WTC11 (cell line): ENCODE measurements around the gene FARSA. TPM values are rescaled to one million over a fixed set of nuclear protein-coding genes. Genes with fewer than 3 reads are reported as not detected.

Source experiments
- ATAC-seq: fragments of 200-7000 bp; cut with Tn5 transposase; 2 replicates; pipeline ENCODE4 v1.10.0; 2021; ENCODE audit warnings: mild to moderate bottlenecking, moderate library complexity
- CTCF ChIA-PET: fragments of 300-600 bp; sonication (Branson Sonifier 250); formaldehyde crosslinking; loops from one replicate; lab custom pipeline; 2021; ENCODE audit warnings: antibody characterized with exemption; lab: Charles Lee
- POLR2A ChIA-PET: fragments of 350-600 bp; sonication (Branson Sonifier 250); formaldehyde crosslinking; loops from one replicate; lab custom pipeline; 2021; ENCODE audit warnings: antibody characterized with exemption; lab: Charles Lee
- DNase-seq: peaks from one replicate; pipeline ENCODE4 v3.0.0; 2021; ENCODE audit warnings: low spot score
- H3K27ac Mint-ChIP-seq: 2 replicates; pipeline ENCODE4 v1.8.0; 2021; ENCODE audit warnings: mixed read lengths
- H3K27me3 Mint-ChIP-seq: 2 replicates; pipeline ENCODE4 v1.8.0; 2021; ENCODE audit warnings: low read depth, mild to moderate bottlenecking, moderate library complexity, mixed read lengths
- H3K36me3 Mint-ChIP-seq: 2 replicates; pipeline ENCODE4 v1.8.0; 2021; ENCODE audit warnings: mixed read lengths
- H3K4me1 Mint-ChIP-seq: 2 replicates; pipeline ENCODE4 v1.8.0; 2022; ENCODE audit warnings: mixed read lengths
- H3K4me3 Mint-ChIP-seq: 2 replicates; pipeline ENCODE4 v1.8.0; 2021; ENCODE audit warnings: mild to moderate bottlenecking, moderate library complexity, mixed read lengths
- H3K9me3 Mint-ChIP-seq: 2 replicates; pipeline ENCODE4 v1.8.0; 2021; ENCODE audit warnings: mixed read lengths
- ATF1 ChIP-seq: sonication (generic); formaldehyde crosslinking; IDR thresholded peaks from 2 replicates; pipeline ENCODE4 v1.8.1; 2023; ENCODE audit warnings: mild to moderate bottlenecking, moderate library complexity, missing genetic modification reagents
- CREM ChIP-seq: sonication (generic); formaldehyde crosslinking; IDR thresholded peaks from 2 replicates; pipeline ENCODE4 v1.8.1; 2022; ENCODE audit warnings: mild to moderate bottlenecking, missing genetic modification reagents, moderate library complexity
- ELF4 ChIP-seq: sonication (generic); formaldehyde crosslinking; IDR thresholded peaks from 2 replicates; pipeline ENCODE4 v1.8.1; 2022; ENCODE audit warnings: low read depth, mild to moderate bottlenecking, moderate library complexity, missing genetic modification reagents
- GTF2I ChIP-seq: fragments of 250-450 bp; sonication (Bioruptor Pico); conservative IDR thresholded peaks from 2 replicates; pipeline ENCODE4 v1.4.0; 2021; ENCODE audit warnings: mild to moderate bottlenecking
- IRF2 ChIP-seq: sonication (generic); formaldehyde crosslinking; IDR thresholded peaks from 2 replicates; pipeline ENCODE4 v1.8.0; 2022; ENCODE audit warnings: low read depth, missing genetic modification reagents, borderline replicate concordance
- MXD4 ChIP-seq: fragments of 250-450 bp; sonication (Bioruptor Pico); IDR thresholded peaks from 2 replicates; pipeline ENCODE4 v1.8.0; 2021; ENCODE audit warnings: mild to moderate bottlenecking, moderate library complexity, borderline replicate concordance
- NFE2L1 ChIP-seq: sonication (generic); formaldehyde crosslinking; IDR thresholded peaks from 2 replicates; pipeline ENCODE4 v1.8.1; 2023; ENCODE audit warnings: missing genetic modification reagents
- NFYB ChIP-seq: sonication (generic); formaldehyde crosslinking; conservative IDR thresholded peaks from 2 replicates; pipeline ENCODE4 v1.8.0; 2022; ENCODE audit warnings: low read depth, missing genetic modification reagents
- NR3C1 ChIP-seq: sonication (generic); formaldehyde crosslinking; conservative IDR thresholded peaks from 2 replicates; pipeline ENCODE4 v1.8.1; 2023; ENCODE audit warnings: low read depth, mild to moderate bottlenecking, missing genetic modification reagents
- RORB ChIP-seq: fragments of 250-450 bp; sonication (Bioruptor Pico); IDR thresholded peaks from 2 replicates; pipeline ENCODE4 v1.9.0; 2021; ENCODE audit warnings: mild to moderate bottlenecking
- SMAD4 ChIP-seq: sonication (generic); formaldehyde crosslinking; IDR thresholded peaks from 2 replicates; pipeline ENCODE4 v1.8.0; 2022; ENCODE audit warnings: mild to moderate bottlenecking, missing genetic modification reagents
- TEAD1 ChIP-seq: sonication (generic); formaldehyde crosslinking; IDR thresholded peaks from 2 replicates; pipeline ENCODE4 v1.8.0; 2022; ENCODE audit warnings: mild to moderate bottlenecking, missing genetic modification reagents
- ZNF121 ChIP-seq: sonication (generic); formaldehyde crosslinking; IDR thresholded peaks from 2 replicates; pipeline ENCODE4 v1.8.0; 2023; ENCODE audit warnings: missing genetic modification reagents
- ZNF219 ChIP-seq: sonication (generic); formaldehyde crosslinking; IDR thresholded peaks from 2 replicates; pipeline ENCODE4 v1.8.0; 2023; ENCODE audit warnings: missing genetic modification reagents, mild to moderate bottlenecking, borderline replicate concordance
- ZNF232 ChIP-seq: sonication (generic); formaldehyde crosslinking; IDR thresholded peaks from 2 replicates; pipeline ENCODE4 v1.8.0; 2022; ENCODE audit warnings: mild to moderate bottlenecking, missing genetic modification reagents
- ZNF317 ChIP-seq: sonication (generic); formaldehyde crosslinking; IDR thresholded peaks from 2 replicates; pipeline ENCODE4 v1.8.1; 2023; ENCODE audit warnings: low read depth, mild to moderate bottlenecking, moderate library complexity, missing genetic modification reagents, borderline replicate concordance
- ZNF671 ChIP-seq: fragments of 250-450 bp; sonication (Bioruptor Pico); IDR thresholded peaks from 2 replicates; pipeline ENCODE4 v1.8.0; 2021; ENCODE audit warnings: mild to moderate bottlenecking
- total RNA-seq: library from RNA; stranded (reverse); gene quantifications from 3 replicates; pipeline ENCODE4 v1.2.3, GENCODE V29; 2021
- TF ChIP-seq, protein P1 (sequence below): sonication (generic); formaldehyde crosslinking; IDR thresholded peaks from 2 replicates; pipeline ENCODE4 v1.8.1; 2022; ENCODE audit warnings: low read depth, mild to moderate bottlenecking, moderate library complexity, missing genetic modification reagents, borderline replicate concordance
- TF ChIP-seq, protein P2 (sequence below): fragments of 250-450 bp; sonication (Bioruptor Pico); IDR thresholded peaks from 2 replicates; pipeline ENCODE4 v2.1.2; 2022; ENCODE audit warnings: mild to moderate bottlenecking, moderate library complexity
- TF ChIP-seq, protein P3 (sequence below): sonication (generic); formaldehyde crosslinking; IDR thresholded peaks from 2 replicates; pipeline ENCODE4 v1.8.1; 2023; ENCODE audit warnings: mild to moderate bottlenecking, missing genetic modification reagents, moderate library complexity
- TF ChIP-seq, protein P4 (sequence below): sonication (generic); formaldehyde crosslinking; IDR thresholded peaks from 2 replicates; pipeline ENCODE4 v1.8.0; 2023; ENCODE audit warnings: missing genetic modification reagents, mild to moderate bottlenecking, borderline replicate concordance
- TF ChIP-seq, protein P5 (sequence below): sonication (generic); formaldehyde crosslinking; IDR thresholded peaks from 2 replicates; pipeline ENCODE4 v1.8.0; 2022; ENCODE audit warnings: missing genetic modification reagents

The FARSA gene
- total RNA-seq, 1 experiment from 2014 or later, result 108 TPM

DNA sequence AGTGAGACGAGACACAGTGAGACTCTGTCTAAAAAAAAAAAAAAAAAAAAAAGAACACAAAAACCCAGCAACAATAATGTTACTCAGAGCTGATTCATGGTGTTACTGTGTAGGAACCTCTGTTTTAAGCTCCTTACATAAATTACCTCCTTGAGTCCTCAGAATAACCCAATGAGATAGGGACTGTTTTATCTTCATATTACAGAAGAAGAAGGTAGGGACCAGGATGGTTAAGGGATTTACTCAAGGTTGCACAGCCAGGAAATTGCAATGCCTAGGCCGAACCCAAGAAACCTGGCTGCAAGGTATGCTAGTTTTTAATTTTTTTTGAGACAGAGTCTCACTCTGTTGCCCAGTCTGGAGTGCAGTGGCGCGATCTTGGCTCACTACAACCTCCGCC lies 34.4 kb upstream of the FARSA start (continued):
- TF ChIP-seq, protein P1, sequence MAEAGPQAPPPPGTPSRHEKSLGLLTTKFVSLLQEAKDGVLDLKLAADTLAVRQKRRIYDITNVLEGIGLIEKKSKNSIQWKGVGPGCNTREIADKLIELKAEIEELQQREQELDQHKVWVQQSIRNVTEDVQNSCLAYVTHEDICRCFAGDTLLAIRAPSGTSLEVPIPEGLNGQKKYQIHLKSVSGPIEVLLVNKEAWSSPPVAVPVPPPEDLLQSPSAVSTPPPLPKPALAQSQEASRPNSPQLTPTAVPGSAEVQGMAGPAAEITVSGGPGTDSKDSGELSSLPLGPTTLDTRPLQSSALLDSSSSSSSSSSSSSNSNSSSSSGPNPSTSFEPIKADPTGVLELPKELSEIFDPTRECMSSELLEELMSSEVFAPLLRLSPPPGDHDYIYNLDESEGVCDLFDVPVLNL (CRISPR knock-in tag), result no peak
- TF ChIP-seq, protein P2, sequence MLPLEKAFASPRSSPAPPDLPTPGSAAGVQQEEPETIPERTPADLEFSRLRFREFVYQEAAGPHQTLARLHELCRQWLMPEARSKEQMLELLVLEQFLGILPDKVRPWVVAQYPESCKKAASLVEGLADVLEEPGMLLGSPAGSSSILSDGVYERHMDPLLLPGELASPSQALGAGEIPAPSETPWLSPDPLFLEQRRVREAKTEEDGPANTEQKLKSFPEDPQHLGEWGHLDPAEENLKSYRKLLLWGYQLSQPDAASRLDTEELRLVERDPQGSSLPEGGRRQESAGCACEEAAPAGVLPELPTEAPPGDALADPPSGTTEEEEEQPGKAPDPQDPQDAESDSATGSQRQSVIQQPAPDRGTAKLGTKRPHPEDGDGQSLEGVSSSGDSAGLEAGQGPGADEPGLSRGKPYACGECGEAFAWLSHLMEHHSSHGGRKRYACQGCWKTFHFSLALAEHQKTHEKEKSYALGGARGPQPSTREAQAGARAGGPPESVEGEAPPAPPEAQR (CRISPR knock-in tag), result no peak
- TF ChIP-seq IRF2 (no peak), ZNF671 (no peak)

DNA sequence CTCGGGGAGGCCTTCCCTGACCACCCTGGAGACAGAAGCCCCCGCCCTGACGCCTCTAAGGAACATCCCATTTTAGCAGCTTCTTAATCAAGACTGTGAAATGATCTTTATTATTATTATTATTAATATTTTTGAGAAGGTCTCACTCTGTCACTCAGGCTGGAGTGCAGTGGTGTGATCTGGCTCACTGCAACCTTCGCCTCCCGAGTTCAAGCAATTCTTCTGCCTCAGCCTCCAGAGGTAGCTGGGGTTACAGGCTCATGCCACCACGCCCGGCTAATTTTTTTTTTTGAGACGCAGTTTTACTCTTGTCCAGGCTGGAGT lies 32.3 kb upstream of the FARSA start:
- no peaks in the 10 kb centered on the region for H3K36me3 Mint-ChIP-seq
- ChIA-PET POLR2A (interaction anchor here (0.6 to 1.8 kb wide), 13 partner anchors 9 to 174 kb away, joined by 3 to 14 read pairs (median 4); partner anchors contain the start of genes DNASE2, GCDH and JUNB), CTCF (interaction anchor here (0.5 to 5.1 kb wide), 84 partner anchors 10 to 1507 kb away, joined by 3 to 197 read pairs (median 7); partner anchors contain the start of genes CALR, DNASE2, FARSA and GADD45GIP1)
- no peak for DNase-seq
- 0 out of 2 replicates have a peak, but pooled peaks cover 5% of the 10 kb centered on the region for H3K4me1 Mint-ChIP-seq
- TF ChIP-seq, protein P3, sequence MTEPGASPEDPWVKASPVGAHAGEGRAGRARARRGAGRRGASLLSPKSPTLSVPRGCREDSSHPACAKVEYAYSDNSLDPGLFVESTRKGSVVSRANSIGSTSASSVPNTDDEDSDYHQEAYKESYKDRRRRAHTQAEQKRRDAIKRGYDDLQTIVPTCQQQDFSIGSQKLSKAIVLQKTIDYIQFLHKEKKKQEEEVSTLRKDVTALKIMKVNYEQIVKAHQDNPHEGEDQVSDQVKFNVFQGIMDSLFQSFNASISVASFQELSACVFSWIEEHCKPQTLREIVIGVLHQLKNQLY, result no peak
- no peak for TF ChIP-seq ZNF121 (CRISPR knock-in tag)
- TF ChIP-seq TEAD1 (CRISPR knock-in tag), result no peak
- TF ChIP-seq ZNF317 (CRISPR knock-in tag), result no peak
- TF ChIP-seq SMAD4 (CRISPR knock-in tag), result no peak
- TF ChIP-seq RORB (CRISPR knock-in tag), result no peak
- TF ChIP-seq IRF2, result no peak
- TF ChIP-seq NFYB, result no peak
- no peak for TF ChIP-seq ZNF219 (CRISPR knock-in tag)
- no peak for TF ChIP-seq NR3C1
- TF ChIP-seq GTF2I (CRISPR knock-in tag), result no peak
- no peak for TF ChIP-seq CREM (CRISPR knock-in tag)
- no peak for TF ChIP-seq ZNF232 (CRISPR knock-in tag)
- no peak for TF ChIP-seq ELF4
- TF ChIP-seq NFE2L1 (CRISPR knock-in tag), result no peak
- TF ChIP-seq, protein P4, sequence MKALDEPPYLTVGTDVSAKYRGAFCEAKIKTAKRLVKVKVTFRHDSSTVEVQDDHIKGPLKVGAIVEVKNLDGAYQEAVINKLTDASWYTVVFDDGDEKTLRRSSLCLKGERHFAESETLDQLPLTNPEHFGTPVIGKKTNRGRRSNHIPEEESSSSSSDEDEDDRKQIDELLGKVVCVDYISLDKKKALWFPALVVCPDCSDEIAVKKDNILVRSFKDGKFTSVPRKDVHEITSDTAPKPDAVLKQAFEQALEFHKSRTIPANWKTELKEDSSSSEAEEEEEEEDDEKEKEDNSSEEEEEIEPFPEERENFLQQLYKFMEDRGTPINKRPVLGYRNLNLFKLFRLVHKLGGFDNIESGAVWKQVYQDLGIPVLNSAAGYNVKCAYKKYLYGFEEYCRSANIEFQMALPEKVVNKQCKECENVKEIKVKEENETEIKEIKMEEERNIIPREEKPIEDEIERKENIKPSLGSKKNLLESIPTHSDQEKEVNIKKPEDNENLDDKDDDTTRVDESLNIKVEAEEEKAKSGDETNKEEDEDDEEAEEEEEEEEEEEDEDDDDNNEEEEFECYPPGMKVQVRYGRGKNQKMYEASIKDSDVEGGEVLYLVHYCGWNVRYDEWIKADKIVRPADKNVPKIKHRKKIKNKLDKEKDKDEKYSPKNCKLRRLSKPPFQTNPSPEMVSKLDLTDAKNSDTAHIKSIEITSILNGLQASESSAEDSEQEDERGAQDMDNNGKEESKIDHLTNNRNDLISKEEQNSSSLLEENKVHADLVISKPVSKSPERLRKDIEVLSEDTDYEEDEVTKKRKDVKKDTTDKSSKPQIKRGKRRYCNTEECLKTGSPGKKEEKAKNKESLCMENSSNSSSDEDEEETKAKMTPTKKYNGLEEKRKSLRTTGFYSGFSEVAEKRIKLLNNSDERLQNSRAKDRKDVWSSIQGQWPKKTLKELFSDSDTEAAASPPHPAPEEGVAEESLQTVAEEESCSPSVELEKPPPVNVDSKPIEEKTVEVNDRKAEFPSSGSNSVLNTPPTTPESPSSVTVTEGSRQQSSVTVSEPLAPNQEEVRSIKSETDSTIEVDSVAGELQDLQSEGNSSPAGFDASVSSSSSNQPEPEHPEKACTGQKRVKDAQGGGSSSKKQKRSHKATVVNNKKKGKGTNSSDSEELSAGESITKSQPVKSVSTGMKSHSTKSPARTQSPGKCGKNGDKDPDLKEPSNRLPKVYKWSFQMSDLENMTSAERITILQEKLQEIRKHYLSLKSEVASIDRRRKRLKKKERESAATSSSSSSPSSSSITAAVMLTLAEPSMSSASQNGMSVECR (CRISPR knock-in tag), result no peak
- no peak for TF ChIP-seq MXD4
- no peak for TF ChIP-seq ATF1
- TF ChIP-seq, protein P5, sequence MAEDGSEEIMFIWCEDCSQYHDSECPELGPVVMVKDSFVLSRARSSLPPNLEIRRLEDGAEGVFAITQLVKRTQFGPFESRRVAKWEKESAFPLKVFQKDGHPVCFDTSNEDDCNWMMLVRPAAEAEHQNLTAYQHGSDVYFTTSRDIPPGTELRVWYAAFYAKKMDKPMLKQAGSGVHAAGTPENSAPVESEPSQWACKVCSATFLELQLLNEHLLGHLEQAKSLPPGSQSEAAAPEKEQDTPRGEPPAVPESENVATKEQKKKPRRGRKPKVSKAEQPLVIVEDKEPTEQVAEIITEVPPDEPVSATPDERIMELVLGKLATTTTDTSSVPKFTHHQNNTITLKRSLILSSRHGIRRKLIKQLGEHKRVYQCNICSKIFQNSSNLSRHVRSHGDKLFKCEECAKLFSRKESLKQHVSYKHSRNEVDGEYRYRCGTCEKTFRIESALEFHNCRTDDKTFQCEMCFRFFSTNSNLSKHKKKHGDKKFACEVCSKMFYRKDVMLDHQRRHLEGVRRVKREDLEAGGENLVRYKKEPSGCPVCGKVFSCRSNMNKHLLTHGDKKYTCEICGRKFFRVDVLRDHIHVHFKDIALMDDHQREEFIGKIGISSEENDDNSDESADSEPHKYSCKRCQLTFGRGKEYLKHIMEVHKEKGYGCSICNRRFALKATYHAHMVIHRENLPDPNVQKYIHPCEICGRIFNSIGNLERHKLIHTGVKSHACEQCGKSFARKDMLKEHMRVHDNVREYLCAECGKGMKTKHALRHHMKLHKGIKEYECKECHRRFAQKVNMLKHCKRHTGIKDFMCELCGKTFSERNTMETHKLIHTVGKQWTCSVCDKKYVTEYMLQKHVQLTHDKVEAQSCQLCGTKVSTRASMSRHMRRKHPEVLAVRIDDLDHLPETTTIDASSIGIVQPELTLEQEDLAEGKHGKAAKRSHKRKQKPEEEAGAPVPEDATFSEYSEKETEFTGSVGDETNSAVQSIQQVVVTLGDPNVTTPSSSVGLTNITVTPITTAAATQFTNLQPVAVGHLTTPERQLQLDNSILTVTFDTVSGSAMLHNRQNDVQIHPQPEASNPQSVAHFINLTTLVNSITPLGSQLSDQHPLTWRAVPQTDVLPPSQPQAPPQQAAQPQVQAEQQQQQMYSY (CRISPR knock-in tag), result no peak
- TF ChIP-seq, all 79 proteins: peak for 0
- H3K27me3 Mint-ChIP-seq, result peaks cover 14% of the 10 kb centered on the region
- peak overlapping the region; percentile 65; the same call in 1 of the 2 replicates for H3K27ac Mint-ChIP-seq
- no peak for ATAC-seq
- H3K4me3 Mint-ChIP-seq, result peak overlapping the region; percentile 71
- no peaks in the 10 kb centered on the region for H3K9me3 Mint-ChIP-seq
